VCaP (cell line): ENCODE results near the gene PI4KA.
"Not testable (repeated sequence)": the region's sequence is repeated elsewhere in the genome, so short reads cannot be mapped to it uniquely, and the experiment has no call there.

Source experiments
- H3K27ac ChIP-seq: fragments of 450-650 bp; 2 replicates; pipeline ENCODE4 v1.5.1; 2017
- TF ChIP-seq, protein P1 (sequence below): fragments of 450-650 bp; conservative IDR thresholded peaks from 2 replicates; pipeline ENCODE4 v1.5.1; 2017; ENCODE audit warnings: mild to moderate bottlenecking, moderate library complexity

Gene PI4KA

GRCh38 chr22:20825624-20826023 is 33.0 kb downstream of the PI4KA start:
- H3K27ac ChIP-seq = no peak overlapping the region; the same call in 1 of the 2 replicates
- TF ChIP-seq, protein P1, sequence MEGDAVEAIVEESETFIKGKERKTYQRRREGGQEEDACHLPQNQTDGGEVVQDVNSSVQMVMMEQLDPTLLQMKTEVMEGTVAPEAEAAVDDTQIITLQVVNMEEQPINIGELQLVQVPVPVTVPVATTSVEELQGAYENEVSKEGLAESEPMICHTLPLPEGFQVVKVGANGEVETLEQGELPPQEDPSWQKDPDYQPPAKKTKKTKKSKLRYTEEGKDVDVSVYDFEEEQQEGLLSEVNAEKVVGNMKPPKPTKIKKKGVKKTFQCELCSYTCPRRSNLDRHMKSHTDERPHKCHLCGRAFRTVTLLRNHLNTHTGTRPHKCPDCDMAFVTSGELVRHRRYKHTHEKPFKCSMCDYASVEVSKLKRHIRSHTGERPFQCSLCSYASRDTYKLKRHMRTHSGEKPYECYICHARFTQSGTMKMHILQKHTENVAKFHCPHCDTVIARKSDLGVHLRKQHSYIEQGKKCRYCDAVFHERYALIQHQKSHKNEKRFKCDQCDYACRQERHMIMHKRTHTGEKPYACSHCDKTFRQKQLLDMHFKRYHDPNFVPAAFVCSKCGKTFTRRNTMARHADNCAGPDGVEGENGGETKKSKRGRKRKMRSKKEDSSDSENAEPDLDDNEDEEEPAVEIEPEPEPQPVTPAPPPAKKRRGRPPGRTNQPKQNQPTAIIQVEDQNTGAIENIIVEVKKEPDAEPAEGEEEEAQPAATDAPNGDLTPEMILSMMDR = no peak

GRCh38 chr22:20825216-20825615 is 33.4 kb downstream of the PI4KA start:
- peak overlapping the region; percentile 36 for H3K27ac ChIP-seq

- peak overlapping the region; percentile 36; the same call in 1 of the 2 replicates for H3K27ac ChIP-seq
- TF ChIP-seq, protein P1 = no peak
Measured at GRCh38 chr22:20823264-20823663, 35.3 kb downstream of the PI4KA start.

- no peak overlapping the region for H3K27ac ChIP-seq
- TF ChIP-seq, protein P1 = no peak
Measured at GRCh38 chr22:20822240-20822639, 36.4 kb downstream of the PI4KA start.

- H3K27ac ChIP-seq = not testable (repeated sequence)
Measured at GRCh38 chr22:20821717-20822239, 36.8 kb downstream of the PI4KA start.

- TF ChIP-seq, protein P1 = no peak
- H3K27ac ChIP-seq = no peak overlapping the region
Measured at GRCh38 chr22:20819471-20819870, 39.1 kb downstream of the PI4KA start.

GRCh38 chr22:20818471-20818870 is 40.1 kb downstream of the PI4KA start:
- TF ChIP-seq, protein P1 = no peak
- H3K27ac ChIP-seq = no peak overlapping the region

- TF ChIP-seq, protein P1 = no peak
- no peak overlapping the region for H3K27ac ChIP-seq
Measured at GRCh38 chr22:20816559-20816958, 42.1 kb downstream of the PI4KA start.
